Measurements from ENCODE around the gene TRANK1. TPM values are rescaled to one million over a fixed set of nuclear protein-coding genes. Genes with fewer than 3 reads are reported as not detected.

TRANK1 gene
- total and polyA plus RNA-seq, 2 of the 8 experiments (the other 6 are each of a cell fraction or from before 2014, with no cell fraction given) = 2.9 to 8.8 TPM

DNA sequence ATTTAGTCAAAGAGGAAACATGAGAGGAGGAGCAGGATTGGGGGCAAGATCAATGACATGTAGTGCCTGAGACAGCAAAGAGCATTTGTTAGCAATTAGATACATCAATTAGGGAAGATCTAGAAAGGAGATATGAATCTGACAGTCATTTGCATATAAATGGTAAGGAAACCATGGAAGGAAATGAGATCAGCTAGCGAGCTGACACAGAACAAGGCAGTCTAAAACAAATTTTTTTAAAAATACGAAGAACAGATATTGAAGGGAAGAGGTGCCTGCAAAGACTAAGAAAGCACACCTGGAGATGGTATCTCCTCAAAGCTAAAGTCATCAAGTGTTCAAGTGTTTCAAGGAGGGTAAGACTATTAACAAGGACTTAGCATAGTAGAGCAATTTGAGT lies 43.5 kb upstream of the TRANK1 start (continued):
- TF ChIP-seq RBBP5 (IDR thresholded peaks at IDR 0.05; ENCODE audit: borderline replicate concordance, low read depth, low read length) (no peak), NRF1 (IDR thresholded peaks at IDR 0.05; ENCODE audit: low read depth, low read length) (no peak), GTF2F1 (IDR thresholded peaks at IDR 0.05; ENCODE audit: borderline replicate concordance, low read depth, low read length) (no peak), CEBPB (IDR thresholded peaks at IDR 0.05; ENCODE audit: low read depth, low read length) (no peak), EGR1 (IDR thresholded peaks at IDR 0.05; ENCODE audit: borderline replicate concordance, low read depth, low read length) (no peak), BCL11A (IDR thresholded peaks at IDR 0.05; ENCODE audit: low read depth in 2 of 2, low read length in 2 of 2) (no peak)
- TF ChIP-seq, protein P1, sequence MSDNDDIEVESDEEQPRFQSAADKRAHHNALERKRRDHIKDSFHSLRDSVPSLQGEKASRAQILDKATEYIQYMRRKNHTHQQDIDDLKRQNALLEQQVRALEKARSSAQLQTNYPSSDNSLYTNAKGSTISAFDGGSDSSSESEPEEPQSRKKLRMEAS (IDR thresholded peaks at IDR 0.05) = no peak

Measured in H1 (cell line).